ENCODE data around the gene EXOC2. TPM values are rescaled to one million over a fixed set of nuclear protein-coding genes. Genes with fewer than 3 reads are reported as not detected.

Gene EXOC2
- total and polyA plus RNA-seq, 2 donors (not counting 3 experiments of a cell fraction or from before 2014, with no cell fraction given): 18.2 to 30.8 TPM

DNA sequence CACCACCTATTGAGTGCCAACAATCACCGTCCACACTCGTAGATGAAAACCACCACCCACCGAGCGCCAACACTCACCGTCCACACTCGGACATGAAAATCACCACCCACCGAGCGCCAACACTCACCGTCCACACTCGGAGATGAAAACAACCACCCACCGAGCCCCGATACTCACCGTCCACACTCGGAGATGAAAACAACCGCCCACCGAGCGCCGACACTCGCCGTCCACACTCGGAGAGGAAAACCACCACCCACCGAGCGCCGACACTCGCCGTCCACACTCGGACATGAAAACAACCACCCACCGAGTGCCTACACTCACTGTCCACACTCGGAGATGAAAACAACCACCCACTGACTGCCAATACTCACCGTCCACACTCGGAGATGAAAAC is 172.1 kb downstream of the EXOC2 start:
- DNase-seq (ENCODE audit: low read depth, low spot score): no peak
- Histone ChIP-seq H3K4me1 (ENCODE audit: control insufficient read depth, extremely low read depth, insufficient read depth, low read length) (no peaks in the 10 kb centered on the region), H4K20me1 (replicated peaks; ENCODE audit: control insufficient read depth, extremely low read depth, insufficient read depth, low read length) (no peaks in the 10 kb centered on the region), H3K4me2 (ENCODE audit: insufficient read depth, low read length) (no peak overlapping the region), H3K9me3 (replicated peaks; ENCODE audit: control insufficient read depth, insufficient read depth, low read length) (no peaks in the 10 kb centered on the region), H2AFZ (ENCODE audit: low read depth, low read length) (no peak overlapping the region), H3K4me3 (replicated peaks in 1 of 3; ENCODE audit: insufficient read depth in 1 of 3, low read depth in 1 of 3, low read length in 3 of 3) (no peak overlapping the region), H3K27me3 (ENCODE audit: control insufficient read depth in 2 of 2, insufficient read depth in 2 of 2, low read length in 2 of 2) (no peaks in the 10 kb centered on the region), H3K79me2 (ENCODE audit: control insufficient read depth, insufficient read depth, low read length) (no peaks in the 10 kb centered on the region), H3K9ac (replicated peaks; ENCODE audit: extremely low read depth, insufficient read depth, low read length) (no peak overlapping the region), H3K27ac (ENCODE audit: insufficient read depth, low read depth, low read length) (no peak overlapping the region), H3K36me3 (ENCODE audit: control insufficient read depth in 2 of 2, extremely low read depth in 1 of 2, insufficient read depth in 2 of 2, low read length in 2 of 2) (peaks cover 0 to 7% of the 10 kb centered on the region in 2 experiments), H3K9me1 (replicated peaks; ENCODE audit: control insufficient read depth, extremely low read depth, insufficient read depth, low read length) (no peaks in the 10 kb centered on the region)
- FAIRE-seq: no peak
- ChIA-PET CTCF (no interaction called here), POLR2A (no interaction called here)
- TF ChIP-seq, protein P1, sequence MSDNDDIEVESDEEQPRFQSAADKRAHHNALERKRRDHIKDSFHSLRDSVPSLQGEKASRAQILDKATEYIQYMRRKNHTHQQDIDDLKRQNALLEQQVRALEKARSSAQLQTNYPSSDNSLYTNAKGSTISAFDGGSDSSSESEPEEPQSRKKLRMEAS (IDR thresholded peaks at IDR 0.05; ENCODE audit: insufficient read depth, insufficient read length): no peak
- no peak for TF ChIP-seq EZH2 (IDR thresholded peaks at IDR 0.05; ENCODE audit: borderline replicate concordance, low read depth, low read length, severe bottlenecking)
- TF ChIP-seq FOS (IDR thresholded peaks at IDR 0.05; ENCODE audit: borderline replicate concordance, insufficient read depth, low read length): no peak
- no peak for TF ChIP-seq POLR2A (IDR thresholded peaks at IDR 0.05; ENCODE audit: low read depth, low read length)
- TF ChIP-seq MYC (IDR thresholded peaks at IDR 0.05; ENCODE audit: low read depth, low read length): no peak
- TF ChIP-seq JUN (IDR thresholded peaks at IDR 0.05; ENCODE audit: borderline replicate concordance, insufficient read depth, insufficient read length, low read depth): no peak
- no peak for TF ChIP-seq POLR2AphosphoS5 (IDR thresholded peaks at IDR 0.05; ENCODE audit: insufficient read depth, low read depth, low read length)
- no peak for TF ChIP-seq GATA2 (IDR thresholded peaks at IDR 0.05; ENCODE audit: insufficient read depth, insufficient read length, low read depth, low read length)
- no peak for TF ChIP-seq CTCF (IDR thresholded peaks at IDR 0.05; ENCODE audit: extremely low read depth in 1 of 2, insufficient read depth in 1 of 2, low read depth in 1 of 2, low read length in 2 of 2)
- BruUV-seq (replicated peaks): no TSS peak
- dilution Hi-C loops (cut with MboI; ENCODE audit: extremely low pct_ligation_motif_present, low sequenced_read_pairs) (no loop called here), intact Hi-C loops (cut with micrococcal nuclease) (no loop called here)
